Smooth muscle cell (in vitro differentiated cells): ENCODE measurements around the gene KCNB1. TPM values are rescaled to one million over a fixed set of nuclear protein-coding genes. Genes with fewer than 3 reads are reported as not detected.

Experiments
- DNase-seq: peaks from one replicate; lab custom pipeline; 2025; ENCODE audit not compliant: unreplicated experiment; lab: John Stamatoyannopoulos, UW
- H2AFZ ChIP-seq: fragments of 200-600 bp; sonication (generic); 2 replicates; pipeline ENCODE4 v1.6.0; 2016; ENCODE audit warnings: antibody characterized with exemption, low read depth, mild to moderate bottlenecking
- H3F3A ChIP-seq: fragments of 200-600 bp; sonication (generic); 2 replicates; pipeline ENCODE4 v1.6.0; 2017; ENCODE audit warnings: antibody characterized with exemption, low read depth
- H3K27ac ChIP-seq: fragments of 200-600 bp; sonication (generic); 2 replicates; pipeline ENCODE4 v1.5.1; 2016; ENCODE audit warnings: low read depth, mild to moderate bottlenecking
- H3K27me3 ChIP-seq: fragments of 200-600 bp; sonication (generic); 2 replicates; pipeline ENCODE4 v1.6.1; 2016; ENCODE audit warnings: low read depth, mild to moderate bottlenecking
- H3K36me3 ChIP-seq: fragments of 200-600 bp; sonication (generic); 2 replicates; pipeline ENCODE4 v1.5.1; 2016; ENCODE audit warnings: low read depth
- H3K4me1 ChIP-seq: fragments of 200-600 bp; sonication (generic); 2 replicates; pipeline ENCODE4 v1.5.1; 2016; ENCODE audit warnings: low read depth
- H3K4me2 ChIP-seq: fragments of 200-600 bp; sonication (generic); 2 replicates; pipeline ENCODE4 v1.6.0; 2016; ENCODE audit warnings: mild to moderate bottlenecking
- H3K4me3 ChIP-seq: fragments of 200-600 bp; sonication (generic); 2 replicates; pipeline ENCODE4 v1.5.1; 2016; ENCODE audit warnings: mild to moderate bottlenecking
- H3K79me2 ChIP-seq: fragments of 200-600 bp; sonication (generic); 2 replicates; pipeline ENCODE4 v1.6.0; 2016; ENCODE audit warnings: low read depth, mild to moderate bottlenecking
- H3K9ac ChIP-seq: fragments of 200-600 bp; sonication (generic); 2 replicates; pipeline ENCODE4 v1.6.0; 2016; ENCODE audit warnings: low read depth
- H3K9me3 ChIP-seq: fragments of 200-600 bp; sonication (generic); replicated peaks from 2 replicates; pipeline ENCODE4 v1.5.1; 2016; ENCODE audit warnings: low read depth
- H4K20me1 ChIP-seq: fragments of 200-600 bp; sonication (generic); 2 replicates; pipeline ENCODE4 v1.6.0; 2016; ENCODE audit warnings: low read depth
- CTCF ChIP-seq: fragments of 200-600 bp; sonication (generic); IDR thresholded peaks from 2 replicates; pipeline ENCODE4 v1.5.1; 2017; ENCODE audit warnings: borderline replicate concordance, mild to moderate bottlenecking, antibody characterized with exemption; ENCODE audit not compliant: insufficient read depth, poor library complexity, severe bottlenecking
- WGBS: methylation state at CpG from one replicate; pipeline ENCODE4 v1.1.7; 2016; ENCODE audit warnings: low lambda C conversion rate; 5-methylcytosine and 5-hydroxymethylcytosine counted together
- polyA plus RNA-seq: library from polyadenylated mRNA; unstranded; fragments of >200 nt; fragmentation: Nextera tagmentation; extraction: Ambion mirVana; gene quantifications from 2 replicates; pipeline ENCODE4 v1.2.1, GENCODE V29; 2016
- total RNA-seq: library from RNA; depleted of rRNA; stranded (reverse); fragments of >200 nt; gene quantifications from 2 replicates; pipeline ENCODE4 v1.2.3, GENCODE V29; 2014

The KCNB1 gene
- total and polyA plus RNA-seq, 2 experiments from 2014 or later = not detected

- Histone ChIP-seq H3K36me3 (no peaks in the 10 kb centered on the region), H3K4me1 (no peaks in the 10 kb centered on the region), H3K9ac (no peak overlapping the region), H4K20me1 (no peaks in the 10 kb centered on the region), H3K27ac (no peak overlapping the region), H3K79me2 (no peaks in the 10 kb centered on the region), H2AFZ (no peak overlapping the region), H3K27me3 (peaks cover 9% of the 10 kb centered on the region), H3K9me3 (no peaks in the 10 kb centered on the region), H3F3A (no peaks in the 10 kb centered on the region), H3K4me3 (no peak overlapping the region), H3K4me2 (no peak overlapping the region)
- no peak for DNase-seq
- 72% methylated on average over 5 of the region's 5 CpGs for WGBS
- TF ChIP-seq CTCF = no peak
Observed at GRCh38 chr20:49496553-49497397, 14.3 kb upstream of the KCNB1 start.

DNA sequence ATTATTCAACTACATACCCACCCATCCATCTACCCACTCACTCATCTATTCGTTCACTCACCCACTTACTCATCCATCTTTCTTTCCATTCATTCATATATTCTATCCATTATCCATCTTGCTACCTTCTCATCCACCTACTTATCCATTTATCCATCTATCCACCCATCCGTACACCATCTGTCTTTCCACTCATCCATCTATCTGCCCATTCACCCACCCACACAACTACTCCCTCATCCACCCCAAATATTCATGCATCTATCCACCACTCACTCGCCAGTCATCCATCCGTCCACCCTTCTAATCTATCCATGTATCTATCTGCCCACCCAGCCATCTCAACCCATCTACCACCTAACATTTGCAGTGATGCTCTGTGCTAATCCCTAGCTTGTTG lies 13.6 kb upstream of the KCNB1 start:
- no peak overlapping the region for H3K27ac ChIP-seq
- H3K4me3 ChIP-seq = no peak overlapping the region
- no peak overlapping the region for H3K9ac ChIP-seq
- WGBS = 95% methylated on average over 4 of the region's 4 CpGs
- H3K9me3 ChIP-seq = no peaks in the 10 kb centered on the region
- no peak overlapping the region for H2AFZ ChIP-seq
- peaks cover 9% of the 10 kb centered on the region for H3K27me3 ChIP-seq
- no peak for TF ChIP-seq CTCF
- no peaks in the 10 kb centered on the region for H4K20me1 ChIP-seq
- H3K4me1 ChIP-seq = no peaks in the 10 kb centered on the region
- H3K36me3 ChIP-seq = no peaks in the 10 kb centered on the region
- no peaks in the 10 kb centered on the region for H3F3A ChIP-seq
- no peak for DNase-seq
- H3K4me2 ChIP-seq = no peak overlapping the region
- no peaks in the 10 kb centered on the region for H3K79me2 ChIP-seq

DNA sequence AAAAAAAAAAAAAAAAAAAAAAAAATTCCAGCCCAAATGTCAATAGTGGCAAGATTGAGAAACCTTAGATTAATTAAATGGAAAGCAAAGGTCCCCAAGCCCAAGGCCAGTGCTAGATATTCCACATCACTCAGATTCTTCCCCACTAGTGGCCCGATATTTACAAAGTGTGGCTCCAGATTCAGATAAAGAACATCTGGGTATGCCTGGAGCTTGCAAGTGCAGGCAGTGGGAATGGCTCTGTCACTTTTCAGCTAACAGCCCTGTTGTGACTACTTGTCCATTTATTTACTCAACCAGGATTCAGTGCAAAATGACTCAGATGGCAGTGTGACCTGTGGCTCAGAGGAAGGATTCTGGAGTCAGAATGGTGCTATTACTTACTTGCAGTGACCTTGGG lies 8.2 kb upstream of the KCNB1 start:
- H3K36me3 ChIP-seq = no peaks in the 10 kb centered on the region
- no peak overlapping the region for H3K9ac ChIP-seq
- H2AFZ ChIP-seq = no peak overlapping the region
- no peaks in the 10 kb centered on the region for H3F3A ChIP-seq
- H3K4me2 ChIP-seq = no peak overlapping the region
- no peaks in the 10 kb centered on the region for H4K20me1 ChIP-seq
- no peak overlapping the region for H3K4me3 ChIP-seq
- no peak for TF ChIP-seq CTCF
- no peaks in the 10 kb centered on the region for H3K4me1 ChIP-seq
- no peaks in the 10 kb centered on the region for H3K79me2 ChIP-seq
- 48% methylated on average over 1 of the region's 1 CpG for WGBS
- H3K9me3 ChIP-seq = no peaks in the 10 kb centered on the region
- peaks cover 48% of the 10 kb centered on the region for H3K27me3 ChIP-seq
- H3K27ac ChIP-seq = no peak overlapping the region
- DNase-seq = no peak

GRCh38 chr20:49489688-49490087 lies 7.2 kb upstream of the KCNB1 start:
- Histone ChIP-seq H3K36me3 (no peaks in the 10 kb centered on the region), H3K4me1 (no peaks in the 10 kb centered on the region), H3K27ac (no peak overlapping the region), H3K27me3 (peaks cover 58% of the 10 kb centered on the region), H3K9ac (no peak overlapping the region), H4K20me1 (no peaks in the 10 kb centered on the region), H3K79me2 (no peaks in the 10 kb centered on the region), H3K4me2 (no peak overlapping the region), H3K4me3 (no peak overlapping the region), H3K9me3 (no peaks in the 10 kb centered on the region), H2AFZ (no peak overlapping the region), H3F3A (no peaks in the 10 kb centered on the region)
- no peak for TF ChIP-seq CTCF
- 89% methylated on average over 5 of the region's 5 CpGs for WGBS
- DNase-seq = no peak
